Fibroblast of mammary gland (primary cell): ENCODE data around the gene PRDX1.
"Not testable (repeated sequence)": the region's sequence is repeated elsewhere in the genome, so short reads cannot be mapped to it uniquely, and the experiment has no call there.

Source experiments
- DNase-seq: peaks from one replicate; pipeline ENCODE4 v3.0.0-alpha.2; 2010; ENCODE audit warnings: low read depth
- H3K4me3 ChIP-seq: 2 replicates; pipeline ENCODE4 v1.5.1; 2011; ENCODE audit warnings: low read depth, mild to moderate bottlenecking, low read length, moderate library complexity; ENCODE audit not compliant: control insufficient read depth
- TF ChIP-seq, protein P1 (sequence below): conservative IDR thresholded peaks from 2 replicates; pipeline ENCODE4 v1.5.1; 2011; ENCODE audit warnings: low read depth, low read length, inconsistent platforms; ENCODE audit not compliant: control insufficient read depth, insufficient read depth

The PRDX1 gene

GRCh38 chr1:45541193-45541592 is 19.5 kb upstream of the PRDX1 start:
- no peak overlapping the region for H3K4me3 ChIP-seq
- DNase-seq: no peak
- TF ChIP-seq, protein P1, sequence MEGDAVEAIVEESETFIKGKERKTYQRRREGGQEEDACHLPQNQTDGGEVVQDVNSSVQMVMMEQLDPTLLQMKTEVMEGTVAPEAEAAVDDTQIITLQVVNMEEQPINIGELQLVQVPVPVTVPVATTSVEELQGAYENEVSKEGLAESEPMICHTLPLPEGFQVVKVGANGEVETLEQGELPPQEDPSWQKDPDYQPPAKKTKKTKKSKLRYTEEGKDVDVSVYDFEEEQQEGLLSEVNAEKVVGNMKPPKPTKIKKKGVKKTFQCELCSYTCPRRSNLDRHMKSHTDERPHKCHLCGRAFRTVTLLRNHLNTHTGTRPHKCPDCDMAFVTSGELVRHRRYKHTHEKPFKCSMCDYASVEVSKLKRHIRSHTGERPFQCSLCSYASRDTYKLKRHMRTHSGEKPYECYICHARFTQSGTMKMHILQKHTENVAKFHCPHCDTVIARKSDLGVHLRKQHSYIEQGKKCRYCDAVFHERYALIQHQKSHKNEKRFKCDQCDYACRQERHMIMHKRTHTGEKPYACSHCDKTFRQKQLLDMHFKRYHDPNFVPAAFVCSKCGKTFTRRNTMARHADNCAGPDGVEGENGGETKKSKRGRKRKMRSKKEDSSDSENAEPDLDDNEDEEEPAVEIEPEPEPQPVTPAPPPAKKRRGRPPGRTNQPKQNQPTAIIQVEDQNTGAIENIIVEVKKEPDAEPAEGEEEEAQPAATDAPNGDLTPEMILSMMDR: no peak

DNA sequence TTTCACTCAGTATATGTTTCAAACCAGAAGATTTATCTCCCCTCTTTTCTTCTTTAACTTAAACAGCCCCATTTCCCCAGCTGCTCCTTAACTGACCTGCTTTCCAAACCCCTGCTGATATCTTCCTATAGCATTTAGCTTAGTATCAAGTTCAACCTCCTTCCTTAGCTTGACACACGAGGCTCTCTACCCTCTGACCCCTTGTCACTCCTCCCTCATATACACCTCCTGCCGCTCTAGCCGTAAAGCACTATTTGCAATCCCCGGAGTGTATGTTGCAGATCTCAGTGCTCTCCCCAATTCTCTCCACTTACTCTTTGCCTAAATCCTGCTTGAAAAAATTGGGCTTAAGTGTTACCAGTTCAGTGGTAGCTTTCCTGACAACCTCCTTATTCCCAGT is 15.2 kb upstream of the PRDX1 start:
- TF ChIP-seq, protein P1: no peak
- H3K4me3 ChIP-seq: no peak overlapping the region
- no peak for DNase-seq

GRCh38 chr1:45535988-45536766 is 14.5 kb upstream of the PRDX1 start:
- H3K4me3 ChIP-seq: no peak overlapping the region
- no peak for DNase-seq
- TF ChIP-seq, protein P1: no peak

- DNase-seq: no peak
- TF ChIP-seq, protein P1: no peak
- no peak overlapping the region for H3K4me3 ChIP-seq
Observed at GRCh38 chr1:45531873-45532272, 10.2 kb upstream of the PRDX1 start.

- DNase-seq: no peak
- no peak overlapping the region for H3K4me3 ChIP-seq
- TF ChIP-seq, protein P1: no peak
Observed at GRCh38 chr1:45530632-45531135, 9.0 kb upstream of the PRDX1 start.

DNA sequence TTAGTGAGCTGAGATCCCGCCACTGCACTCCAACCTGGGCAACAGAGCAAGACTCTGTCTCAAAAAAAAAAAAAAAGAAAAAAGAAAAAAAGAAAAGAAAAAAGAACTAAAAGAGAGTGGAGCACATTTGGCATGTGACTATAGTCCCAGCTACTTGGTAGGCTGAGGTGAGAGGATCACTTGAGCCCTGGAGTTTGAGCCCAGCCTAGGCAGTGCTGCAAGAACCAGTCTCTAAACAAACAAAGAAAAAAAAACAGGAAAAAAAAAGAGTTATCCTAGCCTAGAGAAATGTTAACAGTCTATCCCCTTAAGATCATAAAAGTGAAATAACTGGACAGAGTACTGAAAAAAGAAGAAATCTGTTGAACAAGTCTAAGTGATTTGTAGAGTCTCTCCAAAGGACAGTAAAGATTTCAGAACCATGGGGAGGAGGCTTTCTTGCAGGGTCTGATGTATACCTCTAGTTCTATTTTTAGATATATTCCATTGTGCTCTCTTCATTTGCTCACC is 4.5 kb upstream of the PRDX1 start:
- TF ChIP-seq, protein P1: no peak
- no peak overlapping the region for H3K4me3 ChIP-seq
- no peak for DNase-seq

DNA sequence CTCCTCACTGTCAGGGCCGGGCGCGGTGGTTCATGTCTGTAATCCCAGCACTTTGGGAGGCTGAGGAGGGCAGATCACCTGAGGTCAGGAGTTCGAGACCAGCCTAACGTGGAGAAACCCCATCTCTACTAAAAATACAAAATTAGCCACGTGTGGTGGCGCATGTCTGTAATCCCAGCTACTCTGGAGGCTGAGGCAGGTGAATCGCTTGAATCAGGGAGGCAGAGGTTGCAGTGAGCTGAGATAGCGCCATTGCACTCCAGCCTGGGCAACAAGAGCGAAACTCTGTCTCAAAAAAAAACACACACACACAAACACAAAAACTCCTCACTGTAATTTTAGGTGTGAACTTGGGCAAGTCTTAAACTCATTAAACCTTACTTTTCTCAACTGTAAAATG is 2.3 kb upstream of the PRDX1 start:
- DNase-seq: not testable (repeated sequence)

GRCh38 chr1:45523516-45523915 is 1.8 kb upstream of the PRDX1 start:
- not testable (repeated sequence) for DNase-seq, H3K4me3 ChIP-seq

More for the DNA sequence above, 2.3 kb upstream of the PRDX1 start:
- H3K4me3 ChIP-seq: not testable (repeated sequence)
